ENCODE data around the gene NUPR1. TPM values are rescaled to one million over a fixed set of nuclear protein-coding genes. Genes with fewer than 3 reads are reported as not detected.

The NUPR1 gene
- polyA plus RNA-seq, 1 experiment, result 108 TPM

DNA sequence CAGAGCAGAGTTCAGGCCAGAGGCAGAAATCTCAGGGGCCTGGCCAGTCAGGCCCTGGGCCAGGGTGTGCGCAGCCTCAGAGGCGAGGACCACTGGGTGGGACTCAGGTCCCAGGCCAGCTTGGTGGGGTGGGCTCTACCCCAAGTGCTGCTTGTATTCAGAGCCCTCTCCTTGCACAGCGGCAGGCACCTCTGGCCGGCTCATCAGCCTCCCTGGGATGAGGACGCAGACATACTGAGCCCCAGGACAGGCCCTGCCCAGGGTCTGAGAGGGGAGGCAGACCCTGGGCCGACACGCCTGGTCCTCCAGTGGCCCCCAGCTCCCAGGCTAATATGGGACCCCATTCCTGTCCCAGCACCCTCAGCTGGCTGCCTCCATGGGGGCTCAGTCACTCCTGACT is 24.5 kb downstream of the NUPR1 start:
- no peak for DNase-seq (ENCODE audit: low read depth, low spot score)
- Histone ChIP-seq H3K27ac (ENCODE audit: low read depth, low read length) (no peak overlapping the region), H3K9me3 (ENCODE audit: control insufficient read depth, insufficient read depth, low read length) (no peaks in the 10 kb centered on the region), H3K27me3 (ENCODE audit: control insufficient read depth, insufficient read depth, low read length) (no peaks in the 10 kb centered on the region), H3K4me3 (ENCODE audit: low read depth, low read length) (no peak overlapping the region)
- TF ChIP-seq, protein P1, sequence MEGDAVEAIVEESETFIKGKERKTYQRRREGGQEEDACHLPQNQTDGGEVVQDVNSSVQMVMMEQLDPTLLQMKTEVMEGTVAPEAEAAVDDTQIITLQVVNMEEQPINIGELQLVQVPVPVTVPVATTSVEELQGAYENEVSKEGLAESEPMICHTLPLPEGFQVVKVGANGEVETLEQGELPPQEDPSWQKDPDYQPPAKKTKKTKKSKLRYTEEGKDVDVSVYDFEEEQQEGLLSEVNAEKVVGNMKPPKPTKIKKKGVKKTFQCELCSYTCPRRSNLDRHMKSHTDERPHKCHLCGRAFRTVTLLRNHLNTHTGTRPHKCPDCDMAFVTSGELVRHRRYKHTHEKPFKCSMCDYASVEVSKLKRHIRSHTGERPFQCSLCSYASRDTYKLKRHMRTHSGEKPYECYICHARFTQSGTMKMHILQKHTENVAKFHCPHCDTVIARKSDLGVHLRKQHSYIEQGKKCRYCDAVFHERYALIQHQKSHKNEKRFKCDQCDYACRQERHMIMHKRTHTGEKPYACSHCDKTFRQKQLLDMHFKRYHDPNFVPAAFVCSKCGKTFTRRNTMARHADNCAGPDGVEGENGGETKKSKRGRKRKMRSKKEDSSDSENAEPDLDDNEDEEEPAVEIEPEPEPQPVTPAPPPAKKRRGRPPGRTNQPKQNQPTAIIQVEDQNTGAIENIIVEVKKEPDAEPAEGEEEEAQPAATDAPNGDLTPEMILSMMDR (IDR thresholded peaks at IDR 0.05; ENCODE audit: low read depth, low read length), result no peak
- POLR2A ChIA-PET, result no interaction called here
- CTCF ChIA-PET, result no interaction called here

DNA sequence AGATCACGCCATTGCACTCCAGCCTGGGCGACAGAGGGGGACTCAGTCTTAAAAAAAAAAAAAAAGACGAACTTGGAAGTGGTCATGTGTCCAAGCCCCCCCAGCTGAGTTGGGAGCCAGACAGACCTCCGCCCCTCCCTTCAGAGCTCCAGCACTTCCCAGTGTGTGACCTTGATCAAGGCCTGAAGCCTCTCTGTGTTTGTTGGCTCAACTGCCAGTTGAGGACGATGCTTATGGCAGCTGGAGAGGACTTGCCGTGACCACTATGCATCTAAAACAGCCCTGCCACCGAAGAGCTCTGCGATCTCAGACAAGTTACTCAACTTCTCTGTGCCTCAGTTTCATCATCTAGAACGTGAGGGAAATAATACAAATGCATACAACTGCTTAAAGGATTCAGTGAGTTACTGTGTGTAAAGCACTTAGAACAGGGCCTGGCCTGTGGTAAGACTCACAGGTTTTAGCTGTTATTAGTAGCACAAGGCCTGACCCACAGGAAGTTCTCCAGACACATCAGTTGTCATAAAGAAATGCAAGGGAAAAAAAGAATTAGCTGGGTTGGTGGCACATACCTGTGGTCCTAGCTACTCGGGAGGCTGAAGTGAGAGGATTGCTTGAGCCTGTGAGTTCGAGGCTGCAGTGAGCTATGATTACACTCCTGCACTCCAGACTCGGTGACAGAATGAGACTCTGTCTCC is 25.1 kb downstream of the NUPR1 start:
- TF ChIP-seq, protein P1 (IDR thresholded peaks at IDR 0.05; ENCODE audit: low read depth, low read length), result no peak
- ChIA-PET CTCF (no interaction called here), POLR2A (no interaction called here)
- no peak overlapping the region for H3K4me3 ChIP-seq (ENCODE audit: low read depth, low read length)
- H3K9me3 ChIP-seq (ENCODE audit: control insufficient read depth, insufficient read depth, low read length), result no peaks in the 10 kb centered on the region
- H3K27ac ChIP-seq (ENCODE audit: low read depth, low read length), result no peak overlapping the region
- no peaks in the 10 kb centered on the region for H3K27me3 ChIP-seq (ENCODE audit: control insufficient read depth, insufficient read depth, low read length)
- no peak for DNase-seq (ENCODE audit: low read depth, low spot score)

DNA sequence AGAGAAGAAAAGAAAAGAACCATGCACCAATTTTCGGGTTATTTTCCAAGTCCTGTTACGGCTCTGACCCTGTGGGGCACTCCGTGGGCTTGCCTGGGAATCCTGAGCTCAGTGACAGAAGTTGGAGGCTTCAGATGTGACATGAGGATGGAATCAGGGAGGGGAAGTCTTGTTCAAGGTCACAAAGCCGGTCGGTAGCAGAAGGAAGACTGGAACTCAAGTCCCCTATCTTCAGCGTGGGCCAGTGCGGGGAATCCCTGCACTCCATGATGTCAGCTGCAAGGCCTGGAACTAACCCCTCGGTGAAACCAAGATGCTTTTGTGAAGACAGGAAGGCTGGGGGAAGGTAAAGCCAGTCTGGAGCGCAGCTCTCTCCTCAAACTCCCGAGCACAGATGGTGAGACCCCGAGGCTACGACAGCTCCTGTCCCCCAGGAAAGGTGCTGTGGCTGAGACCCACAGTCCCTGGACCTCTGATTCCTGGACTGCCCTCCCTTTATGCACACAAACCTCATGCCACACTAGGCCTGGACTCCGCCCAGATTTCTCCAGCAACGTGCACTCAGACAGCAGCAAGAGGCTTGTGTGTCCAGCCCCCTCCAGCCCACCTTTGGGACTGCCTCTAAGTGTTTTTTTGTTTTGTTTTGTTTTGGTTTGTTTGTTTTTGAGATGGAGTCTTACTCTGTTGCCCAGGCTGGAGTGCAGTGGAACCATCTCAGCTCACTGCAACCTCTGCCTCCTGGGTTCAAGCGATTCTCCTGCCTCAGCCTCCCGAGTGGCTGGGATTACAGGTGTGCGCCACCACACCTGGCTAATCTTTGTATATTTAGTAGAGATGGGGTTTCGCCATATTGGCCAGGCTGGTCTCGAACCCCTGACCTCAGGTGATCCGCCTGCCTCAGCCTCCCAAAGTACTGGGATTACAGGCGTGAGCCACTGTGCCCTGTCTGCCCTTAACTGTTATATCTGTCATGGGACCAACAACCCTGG is 26.7 kb downstream of the NUPR1 start:
- TF ChIP-seq, protein P1 (IDR thresholded peaks at IDR 0.05; ENCODE audit: low read depth, low read length), result no peak
- no peak for DNase-seq (ENCODE audit: low read depth, low spot score)
- no peak overlapping the region for H3K4me3 ChIP-seq (ENCODE audit: low read depth, low read length)
- CTCF ChIA-PET, result no interaction called here
- H3K27me3 ChIP-seq (ENCODE audit: control insufficient read depth, insufficient read depth, low read length), result peaks cover 2% of the 10 kb centered on the region
- POLR2A ChIA-PET, result no interaction called here
- no peak overlapping the region for H3K27ac ChIP-seq (ENCODE audit: low read depth, low read length)
- no peaks in the 10 kb centered on the region for H3K9me3 ChIP-seq (ENCODE audit: control insufficient read depth, insufficient read depth, low read length)

DNA sequence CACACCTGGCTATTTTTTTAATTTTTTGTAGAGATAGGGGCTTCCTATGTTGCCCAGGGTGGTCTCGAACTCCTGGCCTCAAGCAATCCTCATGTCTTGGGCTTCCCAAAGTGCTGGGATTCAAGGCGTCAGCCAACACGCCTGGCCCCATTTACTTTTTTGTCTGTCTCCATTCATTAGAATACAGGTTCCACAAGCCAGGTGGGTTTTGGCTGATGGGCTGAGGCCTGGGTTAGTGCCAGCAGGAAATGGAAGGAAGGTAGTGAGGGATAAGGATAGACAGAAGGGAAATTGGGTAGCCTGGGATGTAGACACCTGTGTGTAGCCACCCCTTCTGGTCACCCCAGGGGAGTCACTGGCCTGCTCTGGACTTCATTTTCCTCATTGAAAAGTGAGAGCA is 27.7 kb downstream of the NUPR1 start:
- POLR2A ChIA-PET, result no interaction called here

More for the DNA sequence above, 27.7 kb downstream of the NUPR1 start:
- DNase-seq (ENCODE audit: low read depth, low spot score), result no peak
- CTCF ChIA-PET, result no interaction called here
- TF ChIP-seq, protein P1 (IDR thresholded peaks at IDR 0.05; ENCODE audit: low read depth, low read length), result no peak
- no peak overlapping the region for H3K27ac ChIP-seq (ENCODE audit: low read depth, low read length)
- no peak overlapping the region for H3K4me3 ChIP-seq (ENCODE audit: low read depth, low read length)
- no peaks in the 10 kb centered on the region; the same call in 1 of the 2 replicates for H3K9me3 ChIP-seq (ENCODE audit: control insufficient read depth, insufficient read depth, low read length)
- peaks cover 10% of the 10 kb centered on the region for H3K27me3 ChIP-seq (ENCODE audit: control insufficient read depth, insufficient read depth, low read length)
